Stomach smooth muscle (tissue), 2 donors: ENCODE measurements around the gene MAGT1.

Experiments used
- H3K27ac ChIP-seq: one replicate; pipeline ENCODE4 v1.7.0; 2013; ENCODE audit warnings: mild to moderate bottlenecking, low read length, inconsistent platforms
- H3K27me3 ChIP-seq, 2 donors: one replicate each; pipeline ENCODE4 v1.7.0; 2013; ENCODE audit warnings: low read length in 2 of 2; ENCODE audit not compliant: insufficient read depth in 2 of 2, control insufficient read depth in 1 of 2
- H3K36me3 ChIP-seq, 2 donors: one replicate each; pipeline ENCODE4 v1.7.0; 2013; ENCODE audit warnings: low read length in 2 of 2; ENCODE audit not compliant: control insufficient read depth in 2 of 2, insufficient read depth in 2 of 2
- H3K4me1 ChIP-seq: one replicate; pipeline ENCODE4 v1.7.0; 2013; ENCODE audit warnings: low read length; ENCODE audit not compliant: control insufficient read depth, insufficient read depth
- H3K4me3 ChIP-seq, 2 donors: one replicate each; pipeline ENCODE4 v1.7.0; 2013; ENCODE audit warnings: low read length in 2 of 2
- H3K9ac ChIP-seq, 2 donors: one replicate each; pipeline ENCODE4 v1.7.0; 2013; ENCODE audit warnings: low read length in 2 of 2, mild to moderate bottlenecking in 1 of 2
- H3K9me3 ChIP-seq, 2 donors: one replicate each; pipeline ENCODE4 v1.7.0; 2013; ENCODE audit warnings: low read length in 2 of 2; ENCODE audit not compliant: control insufficient read depth in 2 of 2
- donor health status: healthy.
- donor health status: Pancreatic carcinoma.

The MAGT1 gene

DNA sequence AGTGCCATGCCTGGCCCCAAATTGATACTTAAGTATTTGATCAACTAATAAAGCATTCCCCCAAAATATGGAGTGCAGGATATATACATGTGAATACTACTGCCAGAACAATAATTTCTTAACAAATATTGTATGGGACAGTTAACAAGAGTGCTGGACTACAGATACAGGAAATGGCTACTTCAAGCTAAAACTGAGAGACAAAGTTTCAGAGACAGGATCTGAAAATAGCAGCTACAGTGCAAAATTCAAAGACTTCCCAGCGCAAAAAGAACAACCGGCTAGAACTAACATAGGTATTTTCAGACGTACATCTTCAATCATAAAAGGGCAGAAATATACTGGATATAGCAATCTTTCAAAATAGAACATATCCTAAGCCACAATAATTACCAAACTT, 115.5 kb downstream of the MAGT1 start:
- H3K4me3 ChIP-seq: no peak overlapping the region
- no peak overlapping the region for H3K27ac ChIP-seq
- no peak overlapping the region for H3K9ac ChIP-seq
- no peaks in the 10 kb centered on the region for H3K36me3 ChIP-seq
- no peaks in the 10 kb centered on the region for H3K9me3 ChIP-seq
- no peaks in the 10 kb centered on the region for H3K27me3 ChIP-seq
- H3K4me1 ChIP-seq: peaks cover 3% of the 10 kb centered on the region

DNA sequence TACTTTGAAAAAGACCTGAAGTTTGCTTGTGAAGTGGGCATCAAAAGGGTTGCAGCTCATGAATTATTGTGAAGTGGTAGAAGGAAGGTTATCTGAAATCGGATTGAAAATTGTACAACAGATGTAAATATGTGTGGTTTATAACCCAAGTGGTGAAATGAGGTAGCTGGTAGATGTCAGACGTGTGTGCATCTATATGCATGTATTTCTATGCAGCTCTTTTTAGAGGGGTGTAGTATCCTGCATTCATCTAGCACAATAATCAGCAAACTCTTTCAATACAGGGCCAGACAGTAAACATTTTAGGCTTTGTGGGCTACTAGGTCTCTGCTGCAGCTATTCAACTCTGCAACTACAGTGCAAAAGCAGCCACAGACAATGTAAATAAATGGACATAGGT, 118.6 kb downstream of the MAGT1 start:
- H3K27me3 ChIP-seq: no peaks in the 10 kb centered on the region
- peaks cover 3% of the 10 kb centered on the region for H3K4me1 ChIP-seq
- H3K9ac ChIP-seq: no peak overlapping the region
- H3K4me3 ChIP-seq: no peak overlapping the region
- no peak overlapping the region for H3K27ac ChIP-seq
- no peaks in the 10 kb centered on the region for H3K9me3 ChIP-seq
- no peaks in the 10 kb centered on the region for H3K36me3 ChIP-seq
